GM12878 (cell line): ENCODE results near the gene LCAT. TPM values are rescaled to one million over a fixed set of nuclear protein-coding genes. Genes with fewer than 3 reads are reported as not detected.

Experiments
- ATAC-seq: fragments of 200-7000 bp; cut with Tn5 transposase; 3 replicates; pipeline ENCODE4 v1.9.1; 2020; ENCODE audit warnings: mild to moderate bottlenecking, moderate library complexity
- BruUV-seq: library from RNA; stranded (reverse); fragments of 400-500 nt; replicated peaks from 2 replicates; lab custom pipeline; 2021; lab: Mats Ljungman, UMichigan
- CTCF ChIA-PET: fragments of 300-600 bp; sonication (Branson Sonifier 250); formaldehyde crosslinking; extraction: SDS; loops from one replicate; lab custom pipeline; 2021; ENCODE audit warnings: inconsistent platforms; lab: Yijun Ruan, JAX
- POLR2A ChIA-PET: fragments of 350-600 bp; formaldehyde crosslinking; extraction: SDS; loops from one replicate; lab custom pipeline; 2021; ENCODE audit warnings: inconsistent platforms; lab: Charles Lee
- RAD21 ChIA-PET: fragments of 300-600 bp; sonication (Branson Sonifier 250); formaldehyde crosslinking; loops from one replicate; lab custom pipeline; 2023; ENCODE audit warnings: antibody characterized with exemption; ENCODE audit not compliant: unreplicated experiment; lab: Charles Lee
- SMC1A ChIA-PET: fragments of 300-600 bp; sonication (Branson Sonifier 250); formaldehyde crosslinking; loops from one replicate; lab custom pipeline; 2023; ENCODE audit not compliant: unreplicated experiment, uncharacterized antibody; lab: Charles Lee
- DNase-seq: peaks from one replicate; pipeline ENCODE4 v3.0.0-alpha.2; 2011; ENCODE audit warnings: low read depth, low spot score
- FAIRE-seq: peaks from 3 replicates; lab custom pipeline; 2011; peaks lifted over from hg19 to GRCh38; lab: Jason Lieb, UNC
- H2AFZ ChIP-seq: 2 replicates; pipeline ENCODE4 v1.6.0; 2011; ENCODE audit warnings: low read depth, low read length, control low read depth; ENCODE audit not compliant: control insufficient read depth
- H3K27ac ChIP-seq: 2 replicates; pipeline ENCODE4 v1.5.1; 2011; ENCODE audit warnings: control low read depth; ENCODE audit not compliant: control insufficient read depth, insufficient read depth
- H3K27me3 ChIP-seq, 2 experiments: replicated peaks in 1 of 2; 2 replicates each; pipeline versions ENCODE4 v1.6.0 to v1.6.1; 2011; ENCODE audit warnings: low read length in 1 of 2; ENCODE audit not compliant: control insufficient read depth in 2 of 2, insufficient read depth in 2 of 2
- H3K36me3 ChIP-seq, 2 experiments: 2 replicates each; pipeline ENCODE4 v1.5.1; 2011; ENCODE audit warnings: low read length in 1 of 2; ENCODE audit not compliant: control insufficient read depth in 2 of 2, insufficient read depth in 2 of 2
- H3K4me1 ChIP-seq: 2 replicates; pipeline ENCODE4 v1.6.1; 2011; ENCODE audit warnings: mild to moderate bottlenecking, low read length, moderate library complexity, mixed read lengths; ENCODE audit not compliant: control insufficient read depth, insufficient read depth
- H3K4me2 ChIP-seq: 2 replicates; pipeline ENCODE4 v1.6.0; 2011; ENCODE audit warnings: control low read depth; ENCODE audit not compliant: control insufficient read depth, insufficient read depth
- H3K4me3 ChIP-seq: fragments of 200-600 bp; sonication (generic); 2 replicates; pipeline ENCODE4 v1.5.1; 2016
- H3K79me2 ChIP-seq: 2 replicates; pipeline ENCODE4 v1.6.0; 2011; ENCODE audit warnings: low read length; ENCODE audit not compliant: control insufficient read depth, insufficient read depth
- H3K9ac ChIP-seq: 2 replicates; pipeline ENCODE4 v1.8.0; 2011; ENCODE audit warnings: low read length, control low read depth, mixed read lengths; ENCODE audit not compliant: control insufficient read depth, insufficient read depth
- H3K9me3 ChIP-seq: replicated peaks from 3 replicates; pipeline ENCODE4 v1.5.1; 2011; ENCODE audit warnings: mild to moderate bottlenecking, low read length; ENCODE audit not compliant: control insufficient read depth, insufficient read depth
- H4K20me1 ChIP-seq: 2 replicates; pipeline ENCODE4 v1.6.0; 2011; ENCODE audit not compliant: control insufficient read depth, insufficient read depth
- MXI1 ChIP-seq: fragments of 150-350 bp; IDR thresholded peaks from 2 replicates; pipeline ENCODE4 v1.6.1; 2011; ENCODE audit warnings: low read depth, mild to moderate bottlenecking, inconsistent platforms, low read length, improper control_type of control experiment
- POLR2AphosphoS5 ChIP-seq: IDR thresholded peaks from 2 replicates; pipeline ENCODE4 v1.6.1; 2011; ENCODE audit warnings: mild to moderate bottlenecking, low read length, inconsistent platforms
- SP1 ChIP-seq: IDR thresholded peaks from one replicate; pipeline ENCODE4 v1.6.1; 2011; ENCODE audit warnings: low read depth, low read length
- WGBS: methylation state at CpG from one replicate; pipeline ENCODE4 v1.1.6; 2016; ENCODE audit warnings: low lambda C conversion rate; ENCODE audit not compliant: insufficient replicate concordance, insufficient coverage; ENCODE audit errors: missing lambda C conversion rate; 5-methylcytosine and 5-hydroxymethylcytosine counted together
- in situ Hi-C: fragments of 300-500 bp; cut with MboI; formaldehyde crosslinking; loops from 9 replicates; pipeline ENCODE4 v1.14.3; 2018; ENCODE audit warnings: mixed read lengths
- intact Hi-C: fragments of 100-400 bp; cut with micrococcal nuclease; formaldehyde crosslinking; loops from one replicate; pipeline ENCODE4 v1.14.2; 2022; ENCODE audit not compliant: unreplicated experiment
- polyA plus RNA-seq, 11 experiments: library from polyadenylated mRNA; depleted of rRNA in 4 of 11; unstranded in 6 of 11; stranded (reverse) in 5 of 11; fragments of >200 nt; fragmentation: Nextera tagmentation in 4 of 11; fragmentation: Illumina TruSeq in 1 of 11; extraction: Ambion mirVana in 4 of 11; extraction: Trizol in 1 of 11; gene quantifications; 1 replicate in 1 of 11; 2 replicates in 10 of 11; pipeline versions ENCODE4 v1.2.1 to v1.2.3, GENCODE V29; 2011 to 2016; ENCODE audit warnings: inconsistent platforms in 2 of 11, missing spikeins in 2 of 11, low read depth in 1 of 11
- total RNA-seq, 4 experiments: library from RNA; depleted of rRNA in 3 of 4; stranded (reverse); fragments of >200 nt in 3 of 4; fragmentation: Illumina TruSeq in 1 of 4; extraction: Trizol in 1 of 4; gene quantifications; 2 replicates each; pipeline versions ENCODE4 v1.2.1 to v1.2.3, GENCODE V29; 2013 to 2021
- TF ChIP-seq, protein P1 (sequence below): IDR thresholded peaks from 2 replicates; pipeline ENCODE4 v1.6.1; 2011; ENCODE audit warnings: borderline replicate concordance, low read depth, mild to moderate bottlenecking, moderate library complexity, mixed read lengths, low read length; ENCODE audit not compliant: insufficient read depth; ENCODE audit errors: extremely low read length
- TF ChIP-seq, protein P2 (sequence below): fragments of 450-650 bp; IDR thresholded peaks from 2 replicates; pipeline ENCODE4 v1.6.1; 2017; ENCODE audit warnings: mild to moderate bottlenecking, low read depth, inconsistent platforms; ENCODE audit not compliant: poor library complexity, severe bottlenecking
- TF ChIP-seq, protein P3 (sequence below): fragments of 450-650 bp; IDR thresholded peaks from 2 replicates; pipeline ENCODE4 v1.6.1; 2018; ENCODE audit warnings: mild to moderate bottlenecking, low read depth, moderate library complexity; ENCODE audit not compliant: partially characterized antibody
- TF ChIP-seq, protein P4 (sequence below): fragments of 450-650 bp; formaldehyde crosslinking; IDR thresholded peaks from 2 replicates; pipeline ENCODE4 v1.4.0; 2020; ENCODE audit warnings: mild to moderate bottlenecking, moderate library complexity

LCAT gene
- total and polyA plus RNA-seq, 10 of the 15 experiments (the other 5 are each of a cell fraction or from before 2014, with no cell fraction given): 0.61 to 11.7 (median 3.3) TPM

DNA sequence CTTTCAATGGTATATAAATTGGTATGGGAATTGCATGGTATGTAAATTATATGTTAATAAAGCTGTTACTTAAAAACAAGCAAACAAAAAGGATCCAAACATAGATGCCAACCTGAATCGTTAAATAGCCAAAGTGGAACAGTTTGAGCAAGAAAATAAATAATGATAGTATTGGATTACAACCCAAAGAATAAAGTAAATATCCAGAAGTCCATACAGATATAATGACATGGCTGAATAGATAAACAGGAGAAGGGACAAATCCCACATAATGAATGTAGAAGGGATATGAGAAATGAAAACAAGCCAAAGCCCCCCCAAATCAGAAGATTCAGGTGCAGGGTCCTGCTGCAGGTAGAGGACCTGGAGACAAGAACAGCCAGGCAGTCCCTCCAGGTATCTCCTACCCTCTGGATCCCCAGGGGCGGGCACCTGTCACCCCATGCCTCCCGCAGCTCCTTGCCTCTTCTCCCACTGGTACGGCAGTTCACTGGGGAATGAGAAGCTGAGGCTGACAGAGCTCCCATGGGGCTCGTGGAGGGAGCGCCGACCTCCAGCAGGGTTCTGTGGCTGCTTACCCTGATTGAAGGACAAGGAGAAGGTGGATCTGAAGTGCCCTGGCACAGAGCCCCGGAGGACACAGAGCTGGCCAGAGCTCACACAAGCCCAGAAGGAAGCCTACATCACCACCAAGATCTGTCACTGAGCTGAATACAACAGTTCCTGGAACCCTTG lies 9.9 kb upstream of the LCAT start:
- H3K9ac ChIP-seq: no peak overlapping the region
- WGBS: 94% methylated on average over 8 of the region's 8 CpGs
- H3K27me3 ChIP-seq: no peaks in the 10 kb centered on the region
- H3K4me2 ChIP-seq: no peak overlapping the region
- intact Hi-C loops: no loop called here
- no TSS peak for BruUV-seq
- no peak overlapping the region for H2AFZ ChIP-seq
- DNase-seq: no peak
- no peaks in the 10 kb centered on the region for H3K79me2 ChIP-seq
- peaks cover 3% of the 10 kb centered on the region; the same call in 1 of the 2 replicates for H3K4me1 ChIP-seq
- no peak for ATAC-seq
- ChIA-PET CTCF (interaction anchor here (0.9 to 1.1 kb wide), 2 partner anchors 12 to 137 kb away, joined by 5 to 7 read pairs; no protein-coding TSS in a partner anchor), RAD21 (no interaction called here), POLR2A (interaction anchor here (1.0 kb wide), 1 partner anchor 12 kb away, joined by 3 read pairs; no protein-coding TSS in a partner anchor), SMC1A (interaction anchor here (0.9 kb wide), 1 partner anchor 12 kb away, joined by 3 read pairs; no protein-coding TSS in a partner anchor)
- FAIRE-seq: no peak
- no peak overlapping the region for H3K27ac ChIP-seq
- TF ChIP-seq, protein P1, sequence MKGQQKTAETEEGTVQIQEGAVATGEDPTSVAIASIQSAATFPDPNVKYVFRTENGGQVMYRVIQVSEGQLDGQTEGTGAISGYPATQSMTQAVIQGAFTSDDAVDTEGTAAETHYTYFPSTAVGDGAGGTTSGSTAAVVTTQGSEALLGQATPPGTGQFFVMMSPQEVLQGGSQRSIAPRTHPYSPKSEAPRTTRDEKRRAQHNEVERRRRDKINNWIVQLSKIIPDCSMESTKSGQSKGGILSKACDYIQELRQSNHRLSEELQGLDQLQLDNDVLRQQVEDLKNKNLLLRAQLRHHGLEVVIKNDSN: no peak
- TF ChIP-seq MXI1 (no peak), POLR2AphosphoS5 (no peak), SP1 (no peak)
- TF ChIP-seq, protein P2, sequence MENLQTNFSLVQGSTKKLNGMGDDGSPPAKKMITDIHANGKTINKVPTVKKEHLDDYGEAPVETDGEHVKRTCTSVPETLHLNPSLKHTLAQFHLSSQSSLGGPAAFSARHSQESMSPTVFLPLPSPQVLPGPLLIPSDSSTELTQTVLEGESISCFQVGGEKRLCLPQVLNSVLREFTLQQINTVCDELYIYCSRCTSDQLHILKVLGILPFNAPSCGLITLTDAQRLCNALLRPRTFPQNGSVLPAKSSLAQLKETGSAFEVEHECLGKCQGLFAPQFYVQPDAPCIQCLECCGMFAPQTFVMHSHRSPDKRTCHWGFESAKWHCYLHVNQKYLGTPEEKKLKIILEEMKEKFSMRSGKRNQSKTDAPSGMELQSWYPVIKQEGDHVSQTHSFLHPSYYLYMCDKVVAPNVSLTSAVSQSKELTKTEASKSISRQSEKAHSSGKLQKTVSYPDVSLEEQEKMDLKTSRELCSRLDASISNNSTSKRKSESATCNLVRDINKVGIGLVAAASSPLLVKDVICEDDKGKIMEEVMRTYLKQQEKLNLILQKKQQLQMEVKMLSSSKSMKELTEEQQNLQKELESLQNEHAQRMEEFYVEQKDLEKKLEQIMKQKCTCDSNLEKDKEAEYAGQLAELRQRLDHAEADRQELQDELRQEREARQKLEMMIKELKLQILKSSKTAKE: no peak
- TF ChIP-seq, protein P3, sequence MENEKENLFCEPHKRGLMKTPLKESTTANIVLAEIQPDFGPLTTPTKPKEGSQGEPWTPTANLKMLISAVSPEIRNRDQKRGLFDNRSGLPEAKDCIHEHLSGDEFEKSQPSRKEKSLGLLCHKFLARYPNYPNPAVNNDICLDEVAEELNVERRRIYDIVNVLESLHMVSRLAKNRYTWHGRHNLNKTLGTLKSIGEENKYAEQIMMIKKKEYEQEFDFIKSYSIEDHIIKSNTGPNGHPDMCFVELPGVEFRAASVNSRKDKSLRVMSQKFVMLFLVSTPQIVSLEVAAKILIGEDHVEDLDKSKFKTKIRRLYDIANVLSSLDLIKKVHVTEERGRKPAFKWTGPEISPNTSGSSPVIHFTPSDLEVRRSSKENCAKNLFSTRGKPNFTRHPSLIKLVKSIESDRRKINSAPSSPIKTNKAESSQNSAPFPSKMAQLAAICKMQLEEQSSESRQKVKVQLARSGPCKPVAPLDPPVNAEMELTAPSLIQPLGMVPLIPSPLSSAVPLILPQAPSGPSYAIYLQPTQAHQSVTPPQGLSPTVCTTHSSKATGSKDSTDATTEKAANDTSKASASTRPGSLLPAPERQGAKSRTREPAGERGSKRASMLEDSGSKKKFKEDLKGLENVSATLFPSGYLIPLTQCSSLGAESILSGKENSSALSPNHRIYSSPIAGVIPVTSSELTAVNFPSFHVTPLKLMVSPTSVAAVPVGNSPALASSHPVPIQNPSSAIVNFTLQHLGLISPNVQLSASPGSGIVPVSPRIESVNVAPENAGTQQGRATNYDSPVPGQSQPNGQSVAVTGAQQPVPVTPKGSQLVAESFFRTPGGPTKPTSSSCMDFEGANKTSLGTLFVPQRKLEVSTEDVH: no peak
- TF ChIP-seq, protein P4, sequence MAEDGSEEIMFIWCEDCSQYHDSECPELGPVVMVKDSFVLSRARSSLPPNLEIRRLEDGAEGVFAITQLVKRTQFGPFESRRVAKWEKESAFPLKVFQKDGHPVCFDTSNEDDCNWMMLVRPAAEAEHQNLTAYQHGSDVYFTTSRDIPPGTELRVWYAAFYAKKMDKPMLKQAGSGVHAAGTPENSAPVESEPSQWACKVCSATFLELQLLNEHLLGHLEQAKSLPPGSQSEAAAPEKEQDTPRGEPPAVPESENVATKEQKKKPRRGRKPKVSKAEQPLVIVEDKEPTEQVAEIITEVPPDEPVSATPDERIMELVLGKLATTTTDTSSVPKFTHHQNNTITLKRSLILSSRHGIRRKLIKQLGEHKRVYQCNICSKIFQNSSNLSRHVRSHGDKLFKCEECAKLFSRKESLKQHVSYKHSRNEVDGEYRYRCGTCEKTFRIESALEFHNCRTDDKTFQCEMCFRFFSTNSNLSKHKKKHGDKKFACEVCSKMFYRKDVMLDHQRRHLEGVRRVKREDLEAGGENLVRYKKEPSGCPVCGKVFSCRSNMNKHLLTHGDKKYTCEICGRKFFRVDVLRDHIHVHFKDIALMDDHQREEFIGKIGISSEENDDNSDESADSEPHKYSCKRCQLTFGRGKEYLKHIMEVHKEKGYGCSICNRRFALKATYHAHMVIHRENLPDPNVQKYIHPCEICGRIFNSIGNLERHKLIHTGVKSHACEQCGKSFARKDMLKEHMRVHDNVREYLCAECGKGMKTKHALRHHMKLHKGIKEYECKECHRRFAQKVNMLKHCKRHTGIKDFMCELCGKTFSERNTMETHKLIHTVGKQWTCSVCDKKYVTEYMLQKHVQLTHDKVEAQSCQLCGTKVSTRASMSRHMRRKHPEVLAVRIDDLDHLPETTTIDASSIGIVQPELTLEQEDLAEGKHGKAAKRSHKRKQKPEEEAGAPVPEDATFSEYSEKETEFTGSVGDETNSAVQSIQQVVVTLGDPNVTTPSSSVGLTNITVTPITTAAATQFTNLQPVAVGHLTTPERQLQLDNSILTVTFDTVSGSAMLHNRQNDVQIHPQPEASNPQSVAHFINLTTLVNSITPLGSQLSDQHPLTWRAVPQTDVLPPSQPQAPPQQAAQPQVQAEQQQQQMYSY: no peak
- peaks cover 0 to 3% of the 10 kb centered on the region in 2 experiments; a peak in 3 of 4 replicates for H3K36me3 ChIP-seq
- no peaks in the 10 kb centered on the region for H4K20me1 ChIP-seq
- no peaks in the 10 kb centered on the region for H3K9me3 ChIP-seq
- H3K4me3 ChIP-seq: no peak overlapping the region
- in situ Hi-C loops: no loop called here
